ENCODE results near the gene RNF187. TPM values are rescaled to one million over a fixed set of nuclear protein-coding genes. Genes with fewer than 3 reads are reported as not detected.

Gene RNF187
- total RNA-seq, 1 experiment from 2014 or later = 58.5 TPM

GRCh38 chr1:228517655-228518054 is 30.5 kb downstream of the RNF187 start:
- in situ Hi-C loops (cut with HindIII; ENCODE audit: low pct_unique_long_range_greater_than_20kb, low sequenced_read_pairs) = no loop called here
- no peak for DNase-seq (ENCODE audit: low read depth, low spot score)

GRCh38 chr1:228527596-228527995 is 40.4 kb downstream of the RNF187 start:
- in situ Hi-C loops (cut with HindIII; ENCODE audit: low pct_unique_long_range_greater_than_20kb, low sequenced_read_pairs) = no loop called here
- no peak for DNase-seq (ENCODE audit: low read depth, low spot score)

GRCh38 chr1:228528612-228529011 is 41.4 kb downstream of the RNF187 start:
- in situ Hi-C loops (cut with HindIII; ENCODE audit: low pct_unique_long_range_greater_than_20kb, low sequenced_read_pairs) = no loop called here
- DNase-seq (ENCODE audit: low read depth, low spot score) = no peak

GRCh38 chr1:228530086-228530758 is 43.0 kb downstream of the RNF187 start:
- no peak for DNase-seq (ENCODE audit: low read depth, low spot score)
- in situ Hi-C loops (cut with HindIII; ENCODE audit: low pct_unique_long_range_greater_than_20kb, low sequenced_read_pairs) = no loop called here

- DNase-seq (ENCODE audit: low read depth, low spot score) = no peak
- in situ Hi-C loops (cut with HindIII; ENCODE audit: low pct_unique_long_range_greater_than_20kb, low sequenced_read_pairs) = no loop called here
Measured at GRCh38 chr1:228530951-228531731, 44.0 kb downstream of the RNF187 start.

GRCh38 chr1:228538831-228539230 is 51.6 kb downstream of the RNF187 start:
- no peak for DNase-seq (ENCODE audit: low read depth, low spot score)
- in situ Hi-C loops (cut with HindIII; ENCODE audit: low pct_unique_long_range_greater_than_20kb, low sequenced_read_pairs) = no loop called here

- DNase-seq (ENCODE audit: low read depth, low spot score) = no peak
- in situ Hi-C loops (cut with HindIII; ENCODE audit: low pct_unique_long_range_greater_than_20kb, low sequenced_read_pairs) = no loop called here
Measured at GRCh38 chr1:228540161-228540917, 53.2 kb downstream of the RNF187 start.

GRCh38 chr1:228541725-228542124 is 54.5 kb downstream of the RNF187 start:
- in situ Hi-C loops (cut with HindIII; ENCODE audit: low pct_unique_long_range_greater_than_20kb, low sequenced_read_pairs) = no loop called here
- no peak for DNase-seq (ENCODE audit: low read depth, low spot score)

GRCh38 chr1:228542376-228542775 is 55.2 kb downstream of the RNF187 start:
- in situ Hi-C loops (cut with HindIII; ENCODE audit: low pct_unique_long_range_greater_than_20kb, low sequenced_read_pairs) = no loop called here
- DNase-seq (ENCODE audit: low read depth, low spot score) = no peak

- no peak for DNase-seq (ENCODE audit: low read depth, low spot score)
- in situ Hi-C loops (cut with HindIII; ENCODE audit: low pct_unique_long_range_greater_than_20kb, low sequenced_read_pairs) = no loop called here
Measured at GRCh38 chr1:228542981-228543380, 55.8 kb downstream of the RNF187 start.

- DNase-seq (ENCODE audit: low read depth, low spot score) = no peak
- in situ Hi-C loops (cut with HindIII; ENCODE audit: low pct_unique_long_range_greater_than_20kb, low sequenced_read_pairs) = no loop called here
Measured at GRCh38 chr1:228543396-228543795, 56.2 kb downstream of the RNF187 start.

- no peak for DNase-seq (ENCODE audit: low read depth, low spot score)
- in situ Hi-C loops (cut with HindIII; ENCODE audit: low pct_unique_long_range_greater_than_20kb, low sequenced_read_pairs) = no loop called here
Measured at GRCh38 chr1:228544021-228544850, 57.1 kb downstream of the RNF187 start.

GRCh38 chr1:228544921-228545591 is 57.9 kb downstream of the RNF187 start:
- no peak for DNase-seq (ENCODE audit: low read depth, low spot score)
- in situ Hi-C loops (cut with HindIII; ENCODE audit: low pct_unique_long_range_greater_than_20kb, low sequenced_read_pairs) = no loop called here

Small RNA genes lying within 50 kb of the gene (small RNA-seq; reads per million reads assigned to genes)
- 0 to 0.05 reads per million in 2 experiments for gene MIR4666A

Other genes with a start within 250 kb of the RNF187 start
- gene TRIM11, start 80.5 kb upstream of the RNF187 start, total RNA-seq (2014; rRNA removed; shearing (Covaris generic)) = 14.7 and 17.0 TPM in 2 replicates
- gene TRIM17, start 70.5 kb upstream of the RNF187 start, total RNA-seq (2014; rRNA removed; shearing (Covaris generic)) = not detected in 2 replicates
- 0.79 and 0.80 TPM in 2 replicates for gene RHOU, start 248.1 kb downstream of the RNF187 start, total RNA-seq (2014; rRNA removed; shearing (Covaris generic))

Measured in SK-MEL-5 (cell line).